HL-60/S4 treated with retinoic acid at 250 ng/mL for 4 days and 3 days (cell line): ENCODE measurements around the gene DNAJB5.

ENCODE experiments used
- in situ Hi-C: fragments of 300-500 bp; cut with MboI; formaldehyde crosslinking; loops from 2 replicates; pipeline ENCODE4 v1.7.0; 2022; ENCODE audit warnings: low sequenced_read_pairs

Gene DNAJB5

DNA sequence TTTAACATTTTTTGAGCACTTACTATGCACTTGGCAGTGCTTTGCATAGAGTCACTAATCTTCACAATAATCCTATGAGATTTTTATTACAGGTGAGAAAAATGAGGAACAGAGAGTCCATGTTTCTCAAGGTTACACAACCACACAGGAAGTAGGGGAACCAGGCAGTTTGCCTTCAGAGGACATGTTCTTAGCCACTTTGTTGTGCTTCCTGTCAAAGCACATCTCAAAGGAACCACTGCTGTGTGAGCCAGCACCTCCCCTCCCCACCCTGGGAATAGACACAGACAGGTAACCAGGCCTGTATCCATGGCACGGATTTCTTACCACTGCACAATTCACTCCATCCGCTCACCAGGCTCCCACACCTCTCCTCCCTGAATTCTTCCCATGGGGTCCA is 6.3 kb upstream of the DNAJB5 start:
- in situ Hi-C loops: no loop called here

DNA sequence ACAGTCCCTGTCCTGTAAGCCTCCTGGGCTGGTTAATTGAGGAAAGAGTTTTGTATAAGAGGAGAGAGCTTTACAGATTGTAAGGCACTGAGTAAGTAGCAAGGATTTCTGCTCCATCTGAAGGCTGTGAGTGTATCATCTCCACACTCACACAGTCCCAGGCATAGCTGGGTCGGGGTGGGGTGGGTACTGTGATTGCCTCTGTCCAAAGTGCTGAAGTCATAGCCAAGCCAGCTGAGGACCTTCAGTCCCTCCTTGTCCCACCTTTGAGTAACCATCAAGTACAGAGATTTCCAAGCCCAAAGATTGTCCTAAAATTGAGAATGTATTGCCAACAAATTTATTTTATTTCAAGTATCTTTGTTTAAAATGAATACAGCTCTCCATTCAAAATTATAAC is 5.5 kb upstream of the DNAJB5 start:
- in situ Hi-C loops: no loop called here

DNA sequence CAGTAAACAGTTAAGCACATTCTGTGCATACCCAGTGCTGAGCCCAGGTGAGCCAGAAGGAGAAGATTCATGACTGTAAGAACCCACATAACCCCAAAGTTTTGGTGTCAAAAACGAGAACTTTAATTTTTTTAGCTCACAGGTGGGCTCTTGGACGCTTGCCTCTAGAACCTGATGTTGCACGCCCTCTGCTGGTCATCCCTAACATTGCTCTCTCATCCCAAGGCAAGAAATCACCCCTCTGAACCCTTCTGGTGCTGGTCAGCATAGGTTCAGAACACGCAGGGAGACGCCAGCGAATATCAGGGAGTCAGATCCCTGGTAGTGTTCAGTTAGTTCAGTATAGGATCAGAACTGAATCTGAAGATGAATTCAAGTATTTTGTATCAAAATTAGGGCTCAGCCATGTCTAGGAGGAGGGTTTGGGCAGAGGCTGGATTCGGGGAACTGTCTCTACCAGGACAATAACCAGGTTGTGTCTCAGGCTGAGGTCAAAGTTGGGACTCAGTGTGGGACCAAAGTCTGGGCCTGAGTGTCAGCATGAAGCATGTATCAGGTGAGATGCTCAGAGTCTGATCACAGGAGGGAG is 4.1 kb upstream of the DNAJB5 start:
- in situ Hi-C loops: no loop called here

DNA sequence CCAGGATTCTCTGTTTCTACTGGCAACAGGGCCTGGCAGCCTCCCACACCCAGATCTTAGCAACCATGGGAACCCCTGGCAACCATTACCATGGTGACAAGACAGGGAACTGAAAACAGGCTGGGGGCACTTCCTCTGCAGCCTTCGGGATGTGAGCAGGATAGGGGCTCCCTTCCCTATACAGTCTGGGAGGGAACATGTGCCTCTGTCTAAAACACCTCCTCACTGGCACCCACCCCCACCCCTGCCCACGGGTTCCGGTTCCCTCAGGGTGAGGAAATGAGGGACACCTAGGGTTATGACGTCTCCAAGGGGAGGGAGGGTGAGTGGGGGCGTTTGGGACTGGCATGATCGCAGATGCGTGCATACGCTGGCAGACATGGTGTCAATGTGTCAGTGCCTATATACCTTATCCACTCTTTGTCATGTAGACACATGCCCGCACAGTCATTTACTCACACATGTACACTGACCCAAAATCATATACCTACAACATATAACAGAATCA is 3.0 kb upstream of the DNAJB5 start:
- in situ Hi-C loops: no loop called here

DNA sequence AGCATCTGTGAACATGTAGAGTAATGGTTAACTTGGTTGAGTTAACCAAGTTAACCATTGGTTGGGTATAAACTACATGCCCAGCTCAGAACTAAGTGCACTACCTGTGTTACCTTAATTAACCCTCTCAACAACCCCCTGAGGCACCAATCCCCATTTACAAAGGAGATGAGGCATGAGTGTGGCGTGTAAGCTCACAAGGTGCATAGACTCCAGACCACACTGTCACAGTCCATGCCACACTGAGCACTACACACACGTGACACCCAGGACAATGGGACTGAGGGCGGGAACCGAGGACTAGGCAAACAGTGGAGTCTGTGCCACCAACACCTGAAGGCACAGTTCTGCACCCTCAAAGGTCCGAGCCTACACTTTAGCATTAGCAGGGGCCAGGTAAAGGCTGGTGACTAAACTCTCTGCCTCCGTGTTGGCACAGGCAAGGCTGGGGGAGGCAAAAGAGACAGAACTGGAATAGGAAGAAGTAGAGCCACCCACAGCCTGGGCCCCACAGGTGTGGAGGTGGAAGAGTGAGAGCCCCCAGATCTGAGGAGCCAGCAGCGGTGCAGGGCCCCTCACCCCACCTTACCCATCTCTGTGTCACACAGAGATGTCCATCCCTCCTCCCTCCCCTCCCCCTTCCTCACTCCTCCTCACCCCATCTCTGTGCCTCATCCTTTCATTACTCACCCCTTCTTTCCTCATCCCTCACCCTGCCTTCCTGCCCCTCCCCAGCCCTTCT is 2.2 kb upstream of the DNAJB5 start:
- in situ Hi-C loops: no loop called here

DNA sequence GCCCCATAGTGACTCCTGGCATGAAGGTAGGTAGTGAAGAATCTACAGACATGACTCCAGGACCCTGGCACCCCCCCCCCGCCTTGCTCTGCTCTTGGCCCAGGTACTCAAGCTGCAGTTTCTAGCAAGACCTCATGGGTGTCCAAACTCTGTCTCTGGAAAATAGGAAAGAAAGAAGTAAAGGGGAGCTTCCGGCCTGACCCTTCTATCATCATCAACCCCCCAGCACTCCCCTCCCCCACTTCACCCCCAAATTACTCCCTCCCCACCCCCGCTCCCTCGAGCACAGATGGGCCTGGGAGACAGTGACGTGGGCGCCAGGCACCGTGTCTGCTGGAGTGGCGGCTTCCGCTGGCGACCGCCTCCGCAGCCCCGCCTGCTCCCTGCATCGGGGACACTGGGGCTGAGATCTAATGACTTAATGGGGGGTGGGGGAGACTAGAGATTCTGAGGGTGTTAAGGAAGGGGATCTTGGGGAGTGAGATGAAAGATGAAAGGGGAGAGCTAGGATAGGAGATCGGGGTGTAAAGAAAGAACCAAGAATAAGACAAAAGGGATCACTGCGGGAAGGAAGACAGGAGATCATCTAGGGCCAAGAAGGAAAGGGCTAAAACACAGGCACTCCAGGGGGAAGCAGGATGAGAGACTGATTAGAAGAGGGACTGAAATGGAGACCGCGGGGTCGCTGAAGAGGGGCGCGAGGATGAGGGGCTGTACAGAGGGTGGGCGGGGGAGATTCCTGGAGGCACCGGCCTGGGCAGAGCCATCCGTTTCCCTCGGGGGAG is 1.1 kb upstream of the DNAJB5 start:
- in situ Hi-C loops: no loop called here

DNA sequence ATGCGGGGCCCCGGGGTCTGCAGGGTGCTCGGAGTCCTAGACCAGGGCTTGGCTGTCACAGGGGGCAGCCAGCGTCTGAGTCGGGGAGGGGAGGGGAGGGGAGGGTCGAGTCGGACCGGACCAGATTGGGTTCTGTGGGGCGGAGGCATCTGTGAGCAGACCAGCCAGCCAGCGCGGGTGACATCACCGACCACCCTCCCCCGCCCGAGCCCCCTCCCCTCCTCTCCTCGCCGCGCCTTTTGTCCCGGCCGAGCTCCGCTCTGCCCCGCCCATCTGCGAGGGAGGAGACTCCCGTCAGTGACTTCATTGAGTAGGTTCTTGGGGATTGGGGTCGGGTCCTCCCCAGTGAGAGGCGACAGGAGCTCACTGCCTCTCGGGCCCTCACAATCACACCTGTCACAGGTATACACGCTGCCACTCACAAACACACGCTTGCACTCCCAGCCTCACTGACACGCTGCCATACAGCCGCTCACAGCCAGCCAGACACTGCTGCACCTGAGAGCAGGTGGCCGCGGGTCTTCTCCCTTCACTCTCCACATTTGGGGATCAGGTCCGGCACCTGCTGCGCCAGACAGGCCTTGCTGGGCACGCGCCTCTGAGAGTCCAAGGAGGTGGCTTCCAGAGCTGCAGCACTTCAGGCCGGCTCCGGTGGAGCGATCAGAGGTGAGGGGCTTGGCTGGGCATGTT is 546 bp downstream of the DNAJB5 start:
- in situ Hi-C loops: no loop called here

DNA sequence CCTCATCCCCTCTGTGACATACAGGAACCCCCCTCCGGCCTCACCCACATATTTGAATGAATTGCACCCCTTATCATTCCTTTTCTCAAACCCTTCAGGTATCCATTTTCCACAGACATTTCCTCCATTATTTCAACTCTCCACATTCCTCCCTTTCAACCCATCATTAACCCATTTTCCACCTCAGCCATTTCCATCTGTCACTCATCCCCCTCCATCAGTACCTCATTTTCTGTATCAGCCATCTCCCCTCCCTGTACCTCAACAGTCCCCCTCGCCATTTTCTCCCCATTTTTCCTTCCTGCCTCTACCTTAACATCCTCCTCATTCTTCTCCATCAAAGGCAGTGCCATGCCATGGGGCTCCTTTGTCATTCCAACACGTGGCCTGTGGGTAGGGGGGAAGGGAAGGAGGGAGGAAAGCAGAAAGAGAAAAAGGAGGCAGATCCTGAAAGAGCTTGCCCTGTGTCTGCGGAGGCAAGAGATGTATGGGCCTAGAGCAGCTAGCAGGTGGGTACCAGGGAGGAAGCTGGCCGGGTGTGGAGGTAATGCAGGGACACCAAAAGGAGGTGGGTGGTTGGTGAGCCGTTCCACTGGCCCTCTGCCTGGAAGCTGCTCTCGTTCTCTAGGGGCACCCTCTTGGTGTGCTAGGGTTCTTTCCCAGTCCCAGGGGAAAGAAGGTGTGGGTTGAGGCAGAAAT is 1.5 kb downstream of the DNAJB5 start:
- in situ Hi-C loops: no loop called here

DNA sequence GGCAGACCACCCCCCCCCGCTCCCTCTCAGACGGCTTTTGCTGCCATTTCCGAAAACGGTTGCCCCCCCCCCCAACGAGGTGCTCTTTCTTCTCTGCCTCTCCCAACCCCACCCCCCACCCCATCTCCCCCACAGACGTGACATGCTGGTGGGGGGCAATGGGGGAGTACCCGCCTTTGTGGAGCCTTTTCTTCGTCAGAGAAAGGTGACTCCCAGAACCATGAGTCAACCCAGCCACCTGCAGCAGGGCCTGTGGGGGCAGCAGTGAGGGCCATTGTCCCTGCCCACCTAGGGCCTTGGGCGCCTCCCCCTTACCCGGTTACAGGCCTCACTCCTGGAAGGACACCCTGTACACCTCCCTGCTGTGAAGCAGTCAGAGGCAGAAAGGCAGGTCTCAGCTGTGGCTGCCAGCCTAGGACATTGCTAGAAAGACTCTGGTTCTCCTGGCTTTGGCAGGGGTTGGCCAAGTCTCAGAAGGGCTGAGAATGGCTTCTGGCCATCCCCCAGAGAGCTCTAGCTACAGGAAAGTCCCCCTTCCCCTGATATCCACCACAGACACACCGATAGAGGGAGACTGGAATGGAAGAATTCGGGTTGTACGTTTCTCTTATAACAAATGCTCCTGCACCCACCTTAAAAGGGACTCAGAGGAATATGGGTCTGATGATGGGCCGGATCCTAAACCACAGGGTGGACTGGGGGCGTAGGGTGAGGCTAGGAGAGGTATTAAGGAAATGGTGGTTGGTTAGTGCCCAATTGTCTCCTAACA is 2.2 kb downstream of the DNAJB5 start:
- in situ Hi-C loops: no loop called here

DNA sequence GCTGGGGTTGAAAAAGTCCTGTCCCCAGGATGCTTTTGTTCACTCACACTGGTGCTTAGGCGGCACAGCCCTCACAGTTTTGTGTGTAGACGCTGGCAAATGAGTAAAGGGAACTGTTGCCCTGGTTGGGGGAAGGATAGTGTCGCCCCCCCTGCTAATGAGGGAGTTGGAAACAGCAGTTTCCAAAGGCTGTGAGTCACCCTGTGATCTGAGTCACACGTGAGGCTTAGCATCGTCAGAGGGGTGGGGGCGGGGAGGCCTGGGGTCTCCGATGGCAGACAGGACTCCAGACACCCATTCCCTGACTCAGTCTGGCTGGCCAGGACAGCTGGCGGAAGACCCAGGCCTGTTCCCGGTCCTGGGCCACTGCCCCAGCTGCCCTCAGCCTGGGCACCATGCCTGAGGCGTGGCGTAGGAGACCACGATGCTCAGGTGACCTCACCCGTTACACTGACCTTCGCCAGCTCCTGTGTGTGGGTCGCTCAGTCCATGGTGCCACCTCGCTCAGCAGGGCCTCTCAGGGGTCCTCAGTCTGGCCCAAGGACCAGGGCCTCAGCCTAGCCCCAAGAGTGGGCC is 2.9 kb downstream of the DNAJB5 start:
- in situ Hi-C loops: no loop called here

DNA sequence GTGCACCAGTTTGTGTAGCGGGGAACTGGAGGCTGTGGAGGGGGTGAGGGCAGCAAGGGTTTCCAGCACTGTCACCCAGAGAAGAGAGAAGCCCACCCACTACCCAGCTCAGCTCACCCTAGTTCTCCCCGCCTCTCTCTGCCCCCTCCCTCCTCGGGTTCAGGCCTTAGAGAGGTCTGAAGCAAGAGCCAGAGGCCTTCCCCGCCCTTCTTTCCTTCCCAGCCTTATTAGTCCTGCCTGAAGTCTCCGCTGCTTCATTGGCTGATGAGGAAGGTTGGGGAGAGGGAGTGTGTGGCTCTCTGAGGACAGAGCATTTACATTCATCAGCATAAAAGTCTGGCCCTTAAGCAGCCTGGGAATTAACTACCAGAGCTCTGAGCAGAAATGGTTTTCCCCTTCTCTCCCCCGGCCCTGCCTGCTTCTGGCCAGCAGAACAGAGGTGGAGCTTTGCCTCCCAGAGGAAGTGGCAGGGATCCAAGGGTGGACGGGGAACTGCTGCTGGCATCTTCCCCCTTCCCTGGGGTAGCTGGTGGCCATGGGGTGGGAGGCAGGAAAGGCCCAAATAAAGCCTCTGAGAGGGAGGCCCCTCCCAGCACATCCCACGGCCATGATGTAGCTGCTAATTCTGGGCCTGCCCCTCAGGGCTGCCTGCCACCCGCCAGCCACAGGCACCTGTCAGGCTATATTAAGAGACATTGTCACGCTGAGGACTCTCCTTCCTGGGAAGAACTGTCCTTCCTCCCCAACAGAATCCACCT is 4.1 kb downstream of the DNAJB5 start:
- in situ Hi-C loops: no loop called here

DNA sequence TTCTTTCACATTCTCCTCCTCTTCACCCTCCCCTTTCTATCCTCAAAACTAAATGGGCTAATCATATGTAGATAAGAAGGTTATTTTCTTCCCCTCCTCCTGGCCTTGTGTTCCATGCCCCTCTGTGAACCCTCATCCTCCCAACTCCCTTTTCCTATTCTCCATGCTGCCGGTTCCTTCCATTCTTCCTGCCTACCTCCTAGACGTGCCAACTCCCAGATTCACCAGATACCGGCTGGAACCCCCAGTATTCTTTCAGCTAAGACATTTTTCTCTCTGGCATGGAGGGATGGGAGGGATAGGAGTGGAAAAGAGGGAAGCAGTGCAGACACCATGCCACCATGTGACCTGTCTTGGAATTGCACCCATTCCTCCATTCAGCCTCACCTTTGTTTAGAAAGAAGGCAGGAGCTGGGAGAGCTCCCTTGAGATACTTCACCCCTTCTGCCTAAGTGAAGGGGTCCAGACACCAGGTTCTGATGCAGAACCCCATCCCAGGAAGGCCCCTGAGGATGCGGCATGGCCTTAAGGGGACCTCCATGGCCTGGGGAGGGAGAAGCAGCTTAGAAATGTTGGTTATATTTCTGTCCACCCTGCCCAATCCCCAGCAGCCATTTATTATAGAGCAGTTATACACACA is 4.8 kb downstream of the DNAJB5 start:
- in situ Hi-C loops: no loop called here

DNA sequence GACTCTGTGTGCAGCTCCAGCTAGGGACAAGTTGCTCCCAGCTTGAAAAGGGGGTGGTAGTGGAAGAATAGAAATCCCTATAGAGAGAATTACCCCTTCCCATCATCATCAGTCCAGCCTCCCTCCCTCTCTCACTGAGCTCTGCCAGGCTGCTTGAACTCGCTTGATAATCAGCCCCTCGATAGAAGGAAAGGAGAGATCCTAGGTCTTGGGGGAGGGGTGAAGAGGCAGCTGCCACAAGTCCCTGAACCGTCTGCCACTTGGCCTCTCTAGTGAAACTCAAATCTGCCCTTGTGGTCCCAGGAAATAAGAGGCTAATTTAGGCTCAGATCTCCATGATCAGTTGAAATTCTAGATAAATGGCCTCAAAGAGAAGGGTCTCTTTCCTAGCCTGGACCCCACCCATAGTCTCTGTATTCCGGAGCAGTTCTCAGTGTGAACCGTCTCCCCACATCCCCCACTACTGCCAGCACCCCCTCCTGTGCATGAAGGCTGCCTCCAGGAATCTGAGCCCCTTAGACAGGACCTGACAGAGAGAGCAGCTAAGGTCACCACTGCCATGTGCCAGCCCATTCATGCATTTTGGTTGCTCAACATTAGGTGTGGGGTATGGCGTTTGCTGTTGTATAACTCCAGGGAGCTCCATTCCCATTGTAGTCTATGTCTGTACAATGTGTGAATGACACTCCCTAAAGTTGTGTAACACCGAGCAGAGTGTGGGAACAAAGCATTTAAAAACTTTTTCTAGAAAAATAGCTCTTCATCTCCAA is 5.5 kb downstream of the DNAJB5 start:
- in situ Hi-C loops: no loop called here

DNA sequence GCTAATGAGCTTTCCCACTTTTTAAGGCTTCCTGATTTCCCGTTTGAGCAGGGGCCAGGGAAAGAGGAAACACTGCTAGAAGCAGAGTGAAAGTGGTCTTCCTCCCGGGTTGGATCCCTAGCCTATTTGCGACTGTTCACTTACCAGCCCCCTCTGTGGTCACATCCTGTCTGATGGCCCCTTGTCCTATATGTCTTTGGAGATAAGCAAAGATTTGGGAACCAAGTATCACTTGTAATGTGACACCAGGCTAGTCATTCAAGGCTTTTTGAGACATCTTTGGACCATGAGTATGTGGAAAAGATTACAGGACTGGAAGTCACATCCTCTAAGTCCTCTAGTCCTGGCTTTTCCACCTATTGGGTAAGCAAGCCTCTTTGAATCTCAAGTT is 6.1 kb downstream of the DNAJB5 start:
- in situ Hi-C loops: no loop called here

DNA sequence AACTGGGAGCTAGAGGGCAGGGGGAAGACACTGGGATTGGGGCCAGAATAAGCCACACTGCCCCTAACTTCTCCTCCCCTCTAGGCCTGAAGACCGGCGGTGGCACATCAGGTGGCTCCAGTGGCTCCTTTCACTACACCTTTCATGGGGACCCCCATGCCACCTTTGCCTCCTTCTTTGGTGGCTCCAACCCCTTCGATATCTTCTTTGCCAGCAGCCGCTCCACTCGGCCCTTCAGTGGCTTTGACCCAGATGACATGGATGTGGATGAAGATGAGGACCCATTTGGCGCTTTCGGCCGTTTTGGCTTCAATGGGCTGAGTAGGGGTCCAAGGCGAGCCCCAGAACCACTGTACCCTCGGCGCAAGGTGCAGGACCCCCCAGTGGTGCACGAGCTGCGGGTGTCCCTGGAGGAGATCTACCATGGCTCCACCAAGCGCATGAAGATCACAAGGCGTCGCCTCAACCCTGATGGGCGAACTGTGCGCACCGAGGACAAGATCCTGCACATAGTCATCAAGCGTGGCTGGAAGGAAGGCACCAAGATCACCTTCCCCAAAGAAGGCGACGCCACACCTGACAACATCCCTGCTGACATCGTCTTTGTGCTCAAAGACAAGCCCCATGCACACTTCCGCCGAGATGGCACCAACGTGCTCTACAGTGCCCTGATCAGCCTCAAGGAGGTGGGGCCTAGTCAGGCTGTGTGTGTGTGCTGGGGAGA is 6.8 kb downstream of the DNAJB5 start:
- in situ Hi-C loops: no loop called here

DNA sequence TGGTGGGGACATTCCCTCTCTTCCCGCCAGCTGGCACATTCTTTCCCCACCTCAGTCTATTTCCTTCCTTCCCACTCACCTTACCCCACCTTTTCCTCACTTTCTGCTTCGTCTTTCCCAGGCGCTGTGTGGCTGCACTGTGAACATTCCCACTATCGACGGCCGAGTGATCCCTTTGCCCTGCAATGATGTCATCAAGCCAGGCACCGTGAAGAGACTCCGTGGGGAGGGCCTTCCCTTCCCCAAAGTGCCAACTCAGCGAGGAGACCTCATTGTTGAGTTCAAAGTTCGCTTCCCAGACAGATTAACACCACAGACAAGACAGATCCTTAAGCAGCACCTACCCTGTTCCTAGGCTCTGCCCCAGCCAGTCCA is 7.3 kb downstream of the DNAJB5 start:
- in situ Hi-C loops: no loop called here

DNA sequence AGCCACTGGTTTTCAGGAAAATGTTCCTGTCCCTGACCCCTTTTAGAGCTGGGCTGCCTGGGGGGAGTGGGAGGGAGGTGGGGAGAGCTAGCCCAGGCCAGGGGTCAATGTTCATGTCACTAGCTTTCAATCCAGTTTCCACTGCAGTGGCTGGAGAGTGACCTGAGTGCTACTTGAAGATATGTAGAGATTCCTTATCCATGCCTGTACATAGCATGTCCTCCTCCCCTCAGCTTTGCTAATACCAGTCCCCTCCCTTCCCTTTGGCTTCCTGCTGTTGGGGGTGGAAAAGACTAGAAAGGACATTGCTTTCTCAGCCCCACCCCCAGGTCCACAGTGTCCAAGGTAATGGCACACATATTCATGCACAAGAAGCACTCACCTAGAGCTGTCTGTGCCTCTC is 7.8 kb downstream of the DNAJB5 start:
- in situ Hi-C loops: no loop called here
